GM10266 (cell line): ENCODE results near the gene CHST15.

Experiments
- DNase-seq: peaks from one replicate; pipeline ENCODE4 v3.0.0; 2012; ENCODE audit errors: extremely low spot score
- CTCF ChIP-seq: IDR thresholded peaks from 2 replicates; pipeline ENCODE4 v1.5.1; 2012; ENCODE audit warnings: mild to moderate bottlenecking, low read depth; ENCODE audit not compliant: control insufficient read depth, insufficient read depth; ENCODE audit errors: missing control alignments

The CHST15 gene

GRCh38 chr10:124058346-124059003 lies 34.9 kb downstream of the CHST15 start:
- no peak for DNase-seq
- no peak for TF ChIP-seq CTCF

- no peak for TF ChIP-seq CTCF
Observed at GRCh38 chr10:124057601-124058000, 35.8 kb downstream of the CHST15 start.

GRCh38 chr10:124056337-124056980 lies 36.9 kb downstream of the CHST15 start:
- TF ChIP-seq CTCF: no peak
- no peak for DNase-seq

More at GRCh38 chr10:124057601-124058000, 35.8 kb downstream of the CHST15 start:
- no peak for DNase-seq

- no peak for TF ChIP-seq CTCF
- no peak for DNase-seq
Observed at GRCh38 chr10:124053971-124054370, 39.4 kb downstream of the CHST15 start.

- no peak for TF ChIP-seq CTCF
- DNase-seq: no peak
Observed at GRCh38 chr10:124052561-124052960, 40.8 kb downstream of the CHST15 start.

GRCh38 chr10:124050021-124051015 lies 43.1 kb downstream of the CHST15 start:
- DNase-seq: no peak
- no peak for TF ChIP-seq CTCF
